Measurements from ENCODE around the gene GLIPR2.
"Not testable (repeated sequence)": the region's sequence is repeated elsewhere in the genome, so short reads cannot be mapped to it uniquely, and the experiment has no call there.

Gene GLIPR2

DNA sequence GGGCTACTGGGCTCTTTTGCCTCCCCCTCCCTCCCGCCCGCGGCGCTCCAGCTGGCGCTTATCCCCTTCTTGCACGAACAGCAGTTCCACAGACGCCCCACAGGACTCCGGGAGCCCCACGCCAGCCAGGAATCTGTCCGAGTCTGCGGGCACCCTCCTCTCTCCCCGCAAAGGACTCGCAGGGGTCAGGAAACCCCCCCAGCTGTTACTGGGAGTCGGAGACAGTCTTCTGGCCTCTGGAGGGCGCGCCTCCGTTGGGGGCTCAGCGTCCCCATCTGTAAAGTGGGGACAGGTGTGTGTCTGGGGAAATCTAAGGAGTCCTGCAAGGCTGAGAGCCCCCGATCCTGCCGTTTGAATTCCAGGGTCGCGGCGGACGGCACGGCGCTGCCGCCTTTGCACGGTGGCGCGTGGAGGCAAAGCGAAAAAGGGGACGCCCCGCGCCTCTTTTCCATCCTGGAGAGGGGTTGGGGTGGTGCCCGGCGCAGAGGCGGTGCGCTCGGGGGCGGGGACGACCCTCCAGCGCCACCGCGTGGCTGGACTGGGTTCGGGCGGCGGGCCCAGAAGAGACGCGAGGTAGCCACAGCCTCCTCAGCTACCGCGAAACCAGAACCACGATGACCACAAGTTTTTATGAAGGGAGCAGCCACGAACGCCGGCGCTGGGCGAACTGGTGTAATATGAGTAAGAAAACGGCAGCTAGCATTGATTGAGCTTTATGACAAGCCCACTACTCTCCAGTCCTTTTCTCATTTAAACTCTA is 29.8 kb downstream of the GLIPR2 start:
- Histone ChIP-seq H3K4me1 (ENCODE audit: insufficient read depth, low read length) (peaks cover 23% of the 10 kb centered on the region; the same call in 1 of the 2 replicates), H3K9me3 (ENCODE audit: insufficient read depth, low read depth, low read length) (no peaks in the 10 kb centered on the region), H3K27ac (ENCODE audit: low read length) (no peak overlapping the region), H3K9ac (ENCODE audit: low read depth, low read length) (no peak overlapping the region), H3K4me3 (ENCODE audit: low read length) (peak overlapping the region; percentile 68; the same call in 1 of the 2 replicates), H3K27me3 (ENCODE audit: insufficient read depth, low read length) (no peaks in the 10 kb centered on the region), H3K36me3 (ENCODE audit: insufficient read depth, low read depth, low read length) (no peaks in the 10 kb centered on the region)

DNA sequence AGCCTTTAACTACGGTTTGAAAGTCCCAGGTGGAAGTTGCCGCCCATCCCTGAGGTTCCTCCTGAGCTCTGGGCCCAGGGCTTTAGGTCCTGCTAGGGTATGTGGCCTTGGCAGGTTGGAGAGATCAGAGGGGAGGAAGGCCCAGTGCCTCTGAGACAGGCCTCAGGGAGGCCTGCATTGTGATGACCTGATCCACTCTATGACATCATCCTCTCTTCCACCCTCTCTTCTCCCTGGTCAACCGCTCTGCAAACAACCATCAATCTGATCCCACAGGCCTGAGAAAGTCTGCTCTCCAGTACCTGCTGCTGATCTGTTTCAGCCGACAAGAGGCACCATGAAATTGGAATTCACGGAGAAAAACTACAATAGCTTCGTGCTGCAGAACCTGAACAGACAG is 32.6 kb downstream of the GLIPR2 start, which contains the start of gene CCIN:
TSS of gene CCIN (plus strand) at position 223 of the 400 bp plus-strand sequence. CDS start at position 338, 115 bp downstream.
- no peaks in the 10 kb centered on the region for H3K27me3 ChIP-seq (ENCODE audit: insufficient read depth, low read length)
- H3K9me3 ChIP-seq (ENCODE audit: insufficient read depth, low read depth, low read length) = no peaks in the 10 kb centered on the region
- no peak within 1 kb of the TSS for H3K4me3 ChIP-seq (ENCODE audit: low read length)
- no peaks in the 10 kb centered on the region for H3K36me3 ChIP-seq (ENCODE audit: insufficient read depth, low read depth, low read length)
- H3K9ac ChIP-seq (ENCODE audit: low read depth, low read length) = no peak within 1 kb of the TSS
- H3K4me1 ChIP-seq (ENCODE audit: insufficient read depth, low read length) = peaks cover 7% of the 10 kb centered on the region; the same call in 1 of the 2 replicates
- no peak within 1 kb of the TSS for H3K27ac ChIP-seq (ENCODE audit: low read length)

DNA sequence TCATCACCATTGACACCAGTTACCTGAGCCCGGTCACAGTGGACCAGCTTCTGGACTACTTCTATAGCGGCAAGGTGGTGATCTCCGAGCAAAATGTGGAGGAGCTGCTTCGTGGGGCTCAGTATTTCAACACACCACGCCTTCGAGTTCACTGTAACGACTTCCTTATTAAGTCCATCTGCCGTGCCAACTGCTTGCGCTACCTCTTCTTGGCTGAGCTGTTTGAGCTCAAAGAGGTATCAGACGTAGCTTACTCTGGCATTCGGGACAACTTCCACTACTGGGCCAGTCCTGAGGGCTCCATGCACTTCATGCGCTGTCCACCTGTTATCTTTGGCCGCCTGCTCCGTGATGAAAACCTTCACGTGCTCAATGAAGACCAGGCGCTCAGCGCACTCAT is 33.2 kb downstream of the GLIPR2 start:
- H3K4me1 ChIP-seq (ENCODE audit: insufficient read depth, low read length) = peaks cover 1% of the 10 kb centered on the region; the same call in 1 of the 2 replicates
- H3K4me3 ChIP-seq (ENCODE audit: low read length) = no peak overlapping the region
- H3K27me3 ChIP-seq (ENCODE audit: insufficient read depth, low read length) = no peaks in the 10 kb centered on the region
- H3K36me3 ChIP-seq (ENCODE audit: insufficient read depth, low read depth, low read length) = no peaks in the 10 kb centered on the region
- H3K9me3 ChIP-seq (ENCODE audit: insufficient read depth, low read depth, low read length) = no peaks in the 10 kb centered on the region
- no peak overlapping the region for H3K27ac ChIP-seq (ENCODE audit: low read length)
- H3K9ac ChIP-seq (ENCODE audit: low read depth, low read length) = no peak overlapping the region

DNA sequence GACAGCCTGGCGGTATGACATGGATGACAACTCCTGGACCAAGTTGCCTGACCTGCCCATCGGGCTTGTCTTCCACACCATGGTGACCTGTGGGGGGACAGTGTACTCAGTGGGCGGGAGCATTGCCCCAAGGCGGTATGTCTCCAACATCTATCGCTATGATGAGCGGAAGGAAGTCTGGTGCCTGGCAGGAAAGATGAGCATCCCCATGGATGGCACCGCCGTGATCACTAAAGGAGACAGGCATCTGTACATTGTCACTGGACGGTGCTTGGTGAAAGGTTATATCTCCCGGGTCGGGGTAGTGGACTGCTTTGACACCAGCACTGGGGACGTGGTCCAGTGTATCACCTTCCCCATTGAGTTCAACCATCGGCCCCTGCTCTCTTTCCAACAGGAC is 34.0 kb downstream of the GLIPR2 start:
- Histone ChIP-seq H3K4me1 (ENCODE audit: insufficient read depth, low read length) (no peaks in the 10 kb centered on the region), H3K27me3 (ENCODE audit: insufficient read depth, low read length) (no peaks in the 10 kb centered on the region), H3K9me3 (ENCODE audit: insufficient read depth, low read depth, low read length) (no peaks in the 10 kb centered on the region), H3K36me3 (ENCODE audit: insufficient read depth, low read depth, low read length) (no peaks in the 10 kb centered on the region), H3K27ac (ENCODE audit: low read length) (no peak overlapping the region), H3K9ac (ENCODE audit: low read depth, low read length) (no peak overlapping the region), H3K4me3 (ENCODE audit: low read length) (no peak overlapping the region)

DNA sequence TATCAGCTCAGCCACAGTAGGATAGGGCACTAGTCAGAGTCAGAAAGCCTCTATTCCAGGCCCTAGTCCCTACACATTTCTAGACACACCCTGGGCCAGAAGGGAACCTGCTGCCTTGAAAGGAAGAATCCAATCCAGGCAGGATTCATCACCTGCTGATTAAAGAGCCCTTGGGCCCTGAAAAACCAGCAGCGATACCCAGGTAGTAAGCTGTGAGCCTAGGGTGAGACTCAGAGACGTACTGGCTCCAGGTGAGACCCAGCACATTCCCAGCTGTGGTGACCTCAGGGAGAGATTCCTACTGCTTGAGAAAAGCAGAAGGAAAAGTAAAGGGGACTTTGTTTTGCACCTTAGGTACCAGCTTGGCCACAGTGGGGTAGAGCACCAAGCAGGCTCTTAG is 37.3 kb downstream of the GLIPR2 start:
- H3K4me1 ChIP-seq (ENCODE audit: insufficient read depth, low read length) = no peaks in the 10 kb centered on the region
- H3K27ac ChIP-seq (ENCODE audit: low read length) = no peak overlapping the region
- H3K9ac ChIP-seq (ENCODE audit: low read depth, low read length) = no peak overlapping the region
- H3K36me3 ChIP-seq (ENCODE audit: insufficient read depth, low read depth, low read length) = no peaks in the 10 kb centered on the region
- no peaks in the 10 kb centered on the region for H3K9me3 ChIP-seq (ENCODE audit: insufficient read depth, low read depth, low read length)
- H3K4me3 ChIP-seq (ENCODE audit: low read length) = no peak overlapping the region
- H3K27me3 ChIP-seq (ENCODE audit: insufficient read depth, low read length) = no peaks in the 10 kb centered on the region

DNA sequence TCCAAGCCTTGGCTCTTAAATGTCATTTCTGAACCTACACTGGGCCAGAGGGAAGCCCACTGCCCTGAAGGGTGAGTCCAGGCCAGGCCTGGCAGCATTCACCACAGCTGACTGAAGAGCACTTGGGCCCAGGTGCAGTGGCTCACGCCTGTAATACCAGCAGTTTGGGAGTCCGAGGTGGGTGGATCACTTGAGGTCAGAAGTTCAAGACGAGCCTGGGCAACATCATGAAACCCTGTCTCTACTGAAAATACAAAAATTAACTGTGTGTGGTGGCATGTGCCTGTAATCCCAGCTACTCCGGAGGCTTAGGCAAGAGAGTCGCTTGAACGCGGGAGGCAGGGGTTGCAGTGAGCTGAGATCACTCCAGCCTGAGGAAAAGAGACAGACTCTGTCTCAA is 37.7 kb downstream of the GLIPR2 start:
- no peak overlapping the region for H3K4me3 ChIP-seq (ENCODE audit: low read length)
- H3K4me1 ChIP-seq (ENCODE audit: insufficient read depth, low read length) = no peaks in the 10 kb centered on the region
- H3K27ac ChIP-seq (ENCODE audit: low read length) = no peak overlapping the region
- no peaks in the 10 kb centered on the region for H3K36me3 ChIP-seq (ENCODE audit: insufficient read depth, low read depth, low read length)
- H3K9me3 ChIP-seq (ENCODE audit: insufficient read depth, low read depth, low read length) = no peaks in the 10 kb centered on the region
- H3K27me3 ChIP-seq (ENCODE audit: insufficient read depth, low read length) = no peaks in the 10 kb centered on the region
- no peak overlapping the region for H3K9ac ChIP-seq (ENCODE audit: low read depth, low read length)

DNA sequence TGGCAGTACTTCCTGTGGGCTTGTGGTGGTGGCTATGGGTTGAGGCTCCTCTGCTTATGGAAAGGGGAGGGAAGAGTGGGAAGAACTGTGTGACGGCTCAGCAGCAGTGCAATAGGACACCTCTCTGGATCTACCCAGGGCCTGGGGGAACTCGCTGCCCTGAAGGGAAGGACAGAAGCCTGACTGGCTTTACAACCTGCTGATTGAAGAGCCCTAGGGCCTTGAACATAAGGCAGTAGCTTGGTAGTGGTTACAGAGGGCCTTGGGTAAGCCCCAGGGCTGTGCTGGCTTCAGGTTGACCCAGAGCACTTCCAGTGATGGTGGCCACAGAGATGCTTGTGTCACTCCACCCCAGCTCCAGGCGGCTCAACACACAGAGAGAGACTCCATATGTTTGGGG is 38.2 kb downstream of the GLIPR2 start:
- Histone ChIP-seq H3K9me3 (ENCODE audit: insufficient read depth, low read depth, low read length) (no peaks in the 10 kb centered on the region), H3K36me3 (ENCODE audit: insufficient read depth, low read depth, low read length) (no peaks in the 10 kb centered on the region), H3K4me3 (ENCODE audit: low read length) (no peak overlapping the region), H3K9ac (ENCODE audit: low read depth, low read length) (no peak overlapping the region), H3K27me3 (ENCODE audit: insufficient read depth, low read length) (no peaks in the 10 kb centered on the region), H3K4me1 (ENCODE audit: insufficient read depth, low read length) (no peaks in the 10 kb centered on the region), H3K27ac (ENCODE audit: low read length) (no peak overlapping the region)

DNA sequence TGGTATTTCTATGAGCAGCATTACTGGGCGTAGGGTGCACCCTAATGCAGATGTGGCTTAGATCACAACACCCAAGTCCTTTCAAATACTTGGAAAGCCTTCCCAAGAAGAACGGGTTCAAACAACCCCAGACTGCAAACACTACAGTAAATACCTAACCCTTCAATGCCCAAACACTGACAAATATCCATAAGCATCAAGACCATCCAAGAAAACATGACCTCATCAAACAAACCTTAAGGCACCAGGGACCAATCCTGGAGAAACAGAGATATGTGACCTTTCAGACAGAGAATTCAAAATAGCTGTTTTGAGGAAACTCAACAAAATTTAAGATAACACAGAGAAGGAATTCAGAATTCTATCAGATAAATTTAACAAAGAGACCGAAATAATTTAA is 38.7 kb downstream of the GLIPR2 start:
- not testable (repeated sequence) for H3K4me1 ChIP-seq (ENCODE audit: insufficient read depth, low read length); H3K9ac ChIP-seq (ENCODE audit: low read depth, low read length); H3K9me3 ChIP-seq (ENCODE audit: insufficient read depth, low read depth, low read length); H3K36me3 ChIP-seq (ENCODE audit: insufficient read depth, low read depth, low read length); H3K4me3 ChIP-seq (ENCODE audit: low read length); H3K27ac ChIP-seq (ENCODE audit: low read length); H3K27me3 ChIP-seq (ENCODE audit: insufficient read depth, low read length)

DNA sequence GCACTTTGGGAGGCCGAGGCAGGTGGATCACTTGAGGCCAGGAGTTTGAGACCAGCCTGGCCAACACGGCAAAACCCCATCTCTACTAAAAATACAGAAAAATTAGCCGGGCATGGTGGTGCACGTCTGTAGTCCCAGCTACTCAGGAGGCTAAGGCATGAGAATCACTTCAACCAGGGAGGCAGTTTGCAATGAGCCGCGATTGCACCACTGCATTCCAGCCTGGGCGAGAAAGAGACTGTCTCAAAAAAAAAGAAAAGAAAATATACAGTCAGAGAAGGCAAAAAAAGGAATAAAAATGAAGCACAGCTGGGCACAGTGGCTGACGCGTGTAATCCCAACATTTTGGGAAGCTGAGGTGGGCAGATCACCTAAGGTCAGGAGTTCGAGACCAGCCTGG is 40.0 kb downstream of the GLIPR2 start:
- not testable (repeated sequence) for H3K27me3 ChIP-seq (ENCODE audit: insufficient read depth, low read length); H3K4me3 ChIP-seq (ENCODE audit: low read length); H3K27ac ChIP-seq (ENCODE audit: low read length); H3K9ac ChIP-seq (ENCODE audit: low read depth, low read length); H3K4me1 ChIP-seq (ENCODE audit: insufficient read depth, low read length); H3K36me3 ChIP-seq (ENCODE audit: insufficient read depth, low read depth, low read length)
- H3K9me3 ChIP-seq (ENCODE audit: insufficient read depth, low read depth, low read length) = peaks cover 10% of the 10 kb centered on the region; the same call in 1 of the 2 replicates

DNA sequence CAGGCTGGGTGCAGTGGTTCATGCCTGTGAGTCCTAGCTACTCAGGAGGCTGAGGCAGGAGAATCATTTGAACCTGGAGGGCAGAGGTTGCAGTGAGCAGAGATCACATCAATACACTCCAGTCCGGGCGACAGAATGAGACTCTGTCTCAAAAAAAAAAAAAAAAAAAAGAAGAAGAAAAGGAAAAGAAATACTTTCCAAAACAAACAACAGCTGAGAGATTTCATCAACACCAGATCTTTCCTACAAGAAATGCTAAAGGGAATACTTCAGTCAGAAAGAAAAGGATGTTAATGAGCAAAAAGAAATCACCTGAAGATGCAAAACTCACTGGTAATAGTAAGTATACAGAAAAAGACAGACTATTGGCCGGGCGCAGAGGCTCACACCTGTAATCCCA is 41.0 kb downstream of the GLIPR2 start:
- Histone ChIP-seq H3K4me3 (ENCODE audit: low read length) (no peak overlapping the region), H3K9ac (ENCODE audit: low read depth, low read length) (no peak overlapping the region), H3K4me1 (ENCODE audit: insufficient read depth, low read length) (no peaks in the 10 kb centered on the region), H3K27me3 (ENCODE audit: insufficient read depth, low read length) (no peaks in the 10 kb centered on the region), H3K27ac (ENCODE audit: low read length) (no peak overlapping the region), H3K9me3 (ENCODE audit: insufficient read depth, low read depth, low read length) (peaks cover 10% of the 10 kb centered on the region; the same call in 1 of the 2 replicates), H3K36me3 (ENCODE audit: insufficient read depth, low read depth, low read length) (no peaks in the 10 kb centered on the region)

DNA sequence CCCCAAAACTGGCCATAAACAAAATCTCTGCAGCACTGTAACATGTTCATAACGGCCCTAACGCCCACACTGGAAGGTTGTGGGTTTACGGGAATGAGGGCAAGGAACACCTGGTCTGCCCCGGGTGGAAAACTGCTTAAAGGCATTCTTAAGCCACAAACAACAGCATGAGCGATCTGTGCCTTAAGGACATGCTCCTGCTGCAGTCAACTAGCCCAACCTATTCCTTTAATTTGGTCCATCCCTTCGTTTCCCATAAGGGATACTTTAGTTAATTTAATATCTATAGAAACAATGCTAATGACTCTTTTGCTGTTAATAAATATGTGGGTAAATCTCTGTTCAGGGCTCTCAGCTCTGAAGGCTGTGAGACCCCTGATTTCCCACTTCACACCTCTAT is 43.7 kb downstream of the GLIPR2 start:
- H3K4me1 ChIP-seq (ENCODE audit: insufficient read depth, low read length); H3K36me3 ChIP-seq (ENCODE audit: insufficient read depth, low read depth, low read length); H3K27ac ChIP-seq (ENCODE audit: low read length); H3K9ac ChIP-seq (ENCODE audit: low read depth, low read length); H3K27me3 ChIP-seq (ENCODE audit: insufficient read depth, low read length); H3K4me3 ChIP-seq (ENCODE audit: low read length): not testable (repeated sequence)
- H3K9me3 ChIP-seq (ENCODE audit: insufficient read depth, low read depth, low read length) = peaks cover 10% of the 10 kb centered on the region; the same call in 1 of the 2 replicates

DNA sequence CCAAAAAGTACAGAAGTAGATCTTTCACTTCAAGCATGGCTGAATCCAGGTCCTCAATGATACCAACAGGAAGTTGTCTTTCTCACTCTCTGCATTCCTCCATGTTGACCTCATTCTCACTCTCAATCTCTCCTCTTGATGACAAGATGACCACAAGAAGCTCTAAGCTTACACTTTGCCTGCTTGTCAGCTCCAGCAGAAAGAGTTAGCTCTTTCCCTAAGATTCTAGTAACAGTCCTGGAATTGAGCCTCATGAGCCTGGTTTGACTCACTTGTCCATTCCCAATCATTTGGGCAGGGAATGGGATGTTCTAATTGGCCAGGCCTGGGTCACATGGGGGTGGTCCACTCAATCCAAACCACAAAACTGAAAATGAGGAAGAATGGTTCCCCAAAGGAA is 50.9 kb downstream of the GLIPR2 start:
- Histone ChIP-seq H3K27ac (ENCODE audit: low read length) (no peak overlapping the region), H3K36me3 (ENCODE audit: insufficient read depth, low read depth, low read length) (no peaks in the 10 kb centered on the region), H3K9ac (ENCODE audit: low read depth, low read length) (no peak overlapping the region), H3K9me3 (ENCODE audit: insufficient read depth, low read depth, low read length) (no peaks in the 10 kb centered on the region), H3K4me1 (ENCODE audit: insufficient read depth, low read length) (peaks cover 10% of the 10 kb centered on the region), H3K4me3 (ENCODE audit: low read length) (no peak overlapping the region), H3K27me3 (ENCODE audit: insufficient read depth, low read length) (no peaks in the 10 kb centered on the region)

Measured in iPS-20b (cell line).